PC-9 (cell line): ENCODE measurements around the gene CST9. TPM values are rescaled to one million over a fixed set of nuclear protein-coding genes. Genes with fewer than 3 reads are reported as not detected.
A peak's percentile ranks its signal among the peaks of the same experiment; 100 is the strongest.
"Not testable (repeated sequence)": the region's sequence is repeated elsewhere in the genome, so short reads cannot be mapped to it uniquely, and the experiment has no call there.

Experiments
- BruUV-seq: library from RNA; stranded (reverse); fragments of 400-500 nt; replicated peaks from 2 replicates; lab custom pipeline; 2021; lab: Mats Ljungman, UMichigan
- CTCF ChIA-PET: fragments of 300-600 bp; sonication (Branson Sonifier 250); formaldehyde crosslinking; loops from one replicate; lab custom pipeline; 2022; ENCODE audit warnings: antibody characterized with exemption; lab: Charles Lee
- POLR2A ChIA-PET: fragments of 300-600 bp; sonication (Branson Sonifier 250); formaldehyde crosslinking; loops from one replicate; lab custom pipeline; 2022; ENCODE audit warnings: antibody characterized with exemption; ENCODE audit not compliant: unreplicated experiment; lab: Charles Lee
- DNase-seq, 2 experiments: peaks; one replicate each; pipeline versions ENCODE4 v3.0.0 to v3.0.0-alpha.2; 2015 to 2022; ENCODE audit warnings: mixed read lengths in 1 of 2
- H2AFZ ChIP-seq: fragments of 200-600 bp; sonication (generic); 2 replicates; pipeline ENCODE4 v1.8.1; 2017; ENCODE audit warnings: antibody characterized with exemption
- H3F3A ChIP-seq: fragments of 200-600 bp; sonication (generic); 2 replicates; pipeline ENCODE4 v1.8.1; 2017; ENCODE audit warnings: antibody characterized with exemption, mild to moderate bottlenecking, low read depth; ENCODE audit not compliant: insufficient read depth
- H3K27ac ChIP-seq: fragments of 200-600 bp; sonication (generic); 2 replicates; pipeline ENCODE4 v1.6.1; 2016; ENCODE audit warnings: mixed run types
- H3K27me3 ChIP-seq: fragments of 200-600 bp; sonication (generic); 2 replicates; pipeline ENCODE4 v1.6.1; 2016; ENCODE audit warnings: low read depth, mixed run types; ENCODE audit not compliant: insufficient read depth
- H3K36me3 ChIP-seq: fragments of 200-600 bp; sonication (generic); 2 replicates; pipeline ENCODE4 v1.6.1; 2016; ENCODE audit warnings: low read depth, mixed run types
- H3K4me1 ChIP-seq: fragments of 200-600 bp; sonication (generic); replicated peaks from 2 replicates; pipeline ENCODE4 v1.6.1; 2016; ENCODE audit warnings: mixed run types; ENCODE audit not compliant: insufficient read depth
- H3K4me2 ChIP-seq: fragments of 200-600 bp; sonication (generic); 2 replicates; pipeline ENCODE4 v1.6.1; 2017; ENCODE audit warnings: mixed run types
- H3K4me3 ChIP-seq: fragments of 200-600 bp; sonication (generic); 2 replicates; pipeline ENCODE4 v1.6.1; 2016; ENCODE audit warnings: mixed run types
- H3K79me2 ChIP-seq: fragments of 200-600 bp; sonication (generic); 2 replicates; pipeline ENCODE4 v1.6.1; 2017; ENCODE audit warnings: low read depth, mixed run types
- H3K9me2 ChIP-seq: fragments of 200-600 bp; sonication (generic); 2 replicates; pipeline ENCODE4 v1.8.1; 2017; ENCODE audit warnings: mild to moderate bottlenecking; ENCODE audit not compliant: insufficient read depth
- H3K9me3 ChIP-seq: fragments of 200-600 bp; sonication (generic); 2 replicates; pipeline ENCODE4 v1.8.1; 2016; ENCODE audit warnings: low read depth; ENCODE audit not compliant: insufficient read depth
- H4K20me1 ChIP-seq: fragments of 200-600 bp; sonication (generic); 2 replicates; pipeline ENCODE4 v1.8.1; 2017; ENCODE audit not compliant: insufficient read depth
- EZH2 ChIP-seq: fragments of 200-600 bp; sonication (generic); IDR thresholded peaks from 2 replicates; pipeline ENCODE4 v1.8.0; 2017; ENCODE audit warnings: antibody characterized with exemption, low read depth
- intact Hi-C: fragments of 100-400 bp; cut with micrococcal nuclease; formaldehyde crosslinking; loops from one replicate; pipeline ENCODE4 v1.10.0; 2022; ENCODE audit not compliant: unreplicated experiment
- total RNA-seq: library from RNA; stranded (reverse); gene quantifications from 2 replicates; pipeline ENCODE4 v1.2.3, GENCODE V29; 2021
- TF ChIP-seq, protein P1 (sequence below): fragments of 200-600 bp; sonication (generic); conservative IDR thresholded peaks from 2 replicates; pipeline ENCODE4 v1.6.1; 2017; ENCODE audit warnings: mixed run types, antibody characterized with exemption, mild to moderate bottlenecking, moderate library complexity

The CST9 gene
- total RNA-seq, 1 experiment from 2014 or later: not detected

DNA sequence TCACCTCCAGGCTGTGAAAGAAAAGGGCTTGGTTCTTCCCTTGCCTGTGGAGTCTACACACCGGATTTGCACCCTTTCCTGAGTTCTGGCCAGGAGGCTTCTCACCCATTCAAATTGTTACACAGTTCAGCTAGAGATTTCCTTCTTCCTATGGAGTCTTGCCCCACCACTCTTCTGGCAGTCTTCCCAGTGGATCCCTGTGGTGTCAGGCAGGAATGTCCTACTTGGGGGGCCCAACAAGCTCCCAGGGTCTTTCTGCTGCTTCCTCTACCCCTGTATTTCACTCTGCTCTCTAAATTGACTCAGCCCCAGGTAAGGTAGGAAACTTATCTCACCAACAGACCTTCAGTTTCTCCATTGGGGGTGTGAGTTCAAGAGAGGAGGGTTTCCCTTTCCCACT is 23.4 kb downstream of the CST9 start:
- Histone ChIP-seq H3K9me3 (no peaks in the 10 kb centered on the region), H3K79me2 (no peaks in the 10 kb centered on the region), H3K36me3 (no peaks in the 10 kb centered on the region), H3K4me2 (no peak overlapping the region), H3F3A (no peaks in the 10 kb centered on the region), H3K27ac (no peak overlapping the region), H3K4me1 (no peaks in the 10 kb centered on the region), H4K20me1 (no peaks in the 10 kb centered on the region), H3K27me3 (peaks cover 3% of the 10 kb centered on the region; the same call in 1 of the 2 replicates), H3K9me2 (no peaks in the 10 kb centered on the region), H3K4me3 (no peak overlapping the region), H2AFZ (no peak overlapping the region)
- TF ChIP-seq, protein P1, sequence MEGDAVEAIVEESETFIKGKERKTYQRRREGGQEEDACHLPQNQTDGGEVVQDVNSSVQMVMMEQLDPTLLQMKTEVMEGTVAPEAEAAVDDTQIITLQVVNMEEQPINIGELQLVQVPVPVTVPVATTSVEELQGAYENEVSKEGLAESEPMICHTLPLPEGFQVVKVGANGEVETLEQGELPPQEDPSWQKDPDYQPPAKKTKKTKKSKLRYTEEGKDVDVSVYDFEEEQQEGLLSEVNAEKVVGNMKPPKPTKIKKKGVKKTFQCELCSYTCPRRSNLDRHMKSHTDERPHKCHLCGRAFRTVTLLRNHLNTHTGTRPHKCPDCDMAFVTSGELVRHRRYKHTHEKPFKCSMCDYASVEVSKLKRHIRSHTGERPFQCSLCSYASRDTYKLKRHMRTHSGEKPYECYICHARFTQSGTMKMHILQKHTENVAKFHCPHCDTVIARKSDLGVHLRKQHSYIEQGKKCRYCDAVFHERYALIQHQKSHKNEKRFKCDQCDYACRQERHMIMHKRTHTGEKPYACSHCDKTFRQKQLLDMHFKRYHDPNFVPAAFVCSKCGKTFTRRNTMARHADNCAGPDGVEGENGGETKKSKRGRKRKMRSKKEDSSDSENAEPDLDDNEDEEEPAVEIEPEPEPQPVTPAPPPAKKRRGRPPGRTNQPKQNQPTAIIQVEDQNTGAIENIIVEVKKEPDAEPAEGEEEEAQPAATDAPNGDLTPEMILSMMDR: no peak
- TF ChIP-seq EZH2: no peak
- no peak for DNase-seq
- ChIA-PET POLR2A (interaction anchor here (0.6 kb wide), 1 partner anchor 524 kb away, joined by 4 read pairs; no protein-coding TSS in a partner anchor), CTCF (interaction anchor here (1.4 kb wide), 1 partner anchor 141 kb away, joined by 3 read pairs; no protein-coding TSS in a partner anchor)
- no TSS peak for BruUV-seq
- intact Hi-C loops: no loop called here

DNA sequence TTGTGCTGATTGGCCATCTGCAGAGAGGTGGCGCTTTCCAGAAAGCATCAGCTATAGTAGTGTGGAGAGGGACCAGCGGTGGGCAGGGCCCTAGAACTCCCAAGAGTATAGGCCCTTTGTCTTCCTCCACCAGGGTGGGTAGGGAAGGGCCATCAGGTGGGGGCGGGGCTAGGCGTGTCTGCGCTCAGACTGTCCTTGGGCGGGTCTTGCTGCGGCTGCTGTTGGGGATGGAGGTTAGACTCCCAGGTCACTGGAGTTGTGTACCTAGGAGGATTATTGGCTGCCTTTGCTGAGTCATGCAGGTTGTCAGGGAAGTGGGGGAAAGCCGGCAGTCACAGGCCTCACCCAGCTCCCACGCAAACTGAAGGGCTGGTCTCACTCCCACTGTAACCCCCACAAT is 23.9 kb downstream of the CST9 start:
- H3K4me3 ChIP-seq, DNase-seq, H3K36me3 ChIP-seq, H3K9me3 ChIP-seq, H3K9me2 ChIP-seq, H3K4me2 ChIP-seq, H2AFZ ChIP-seq, H4K20me1 ChIP-seq, H3K79me2 ChIP-seq, H3K4me1 ChIP-seq, H3K27ac ChIP-seq, H3K27me3 ChIP-seq, BruUV-seq, H3F3A ChIP-seq, intact Hi-C loops, CTCF ChIA-PET: not testable (repeated sequence)
- POLR2A ChIA-PET: interaction anchor here (0.6 kb wide), 1 partner anchor 524 kb away, joined by 4 read pairs; no protein-coding TSS in a partner anchor

DNA sequence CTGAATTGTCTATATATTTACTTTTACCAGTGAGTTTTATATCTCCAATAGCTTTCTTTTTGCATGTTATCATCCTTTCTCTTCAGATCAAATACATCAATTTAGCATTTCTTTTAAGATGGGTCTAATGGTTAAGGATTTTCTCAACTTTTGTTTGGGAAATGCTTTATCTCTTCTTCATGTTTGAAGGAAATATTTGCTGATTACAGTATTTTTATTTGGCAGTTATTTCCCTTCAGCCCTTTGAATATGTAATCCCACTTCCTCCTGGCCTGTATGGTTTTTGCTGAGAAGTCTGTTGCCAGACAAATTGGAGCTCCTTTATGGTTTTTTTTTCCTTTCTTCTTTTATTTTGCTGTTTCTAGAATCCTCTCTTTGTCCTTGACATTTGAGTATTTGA is 30.7 kb downstream of the CST9 start:
- Histone ChIP-seq H3K79me2 (no peaks in the 10 kb centered on the region), H3F3A (no peaks in the 10 kb centered on the region), H3K27me3 (peaks cover 5% of the 10 kb centered on the region; the same call in 1 of the 2 replicates), H3K36me3 (no peaks in the 10 kb centered on the region), H3K9me3 (no peaks in the 10 kb centered on the region), H3K9me2 (no peaks in the 10 kb centered on the region), H3K27ac (no peak overlapping the region), H4K20me1 (no peaks in the 10 kb centered on the region), H3K4me3 (no peak overlapping the region), H3K4me1 (no peaks in the 10 kb centered on the region), H2AFZ (no peak overlapping the region), H3K4me2 (no peak overlapping the region)
- BruUV-seq: no TSS peak
- ChIA-PET POLR2A (no interaction called here), CTCF (no interaction called here)
- no peak for DNase-seq
- intact Hi-C loops: no loop called here
- no peak for TF ChIP-seq EZH2
- TF ChIP-seq, protein P1: no peak

DNA sequence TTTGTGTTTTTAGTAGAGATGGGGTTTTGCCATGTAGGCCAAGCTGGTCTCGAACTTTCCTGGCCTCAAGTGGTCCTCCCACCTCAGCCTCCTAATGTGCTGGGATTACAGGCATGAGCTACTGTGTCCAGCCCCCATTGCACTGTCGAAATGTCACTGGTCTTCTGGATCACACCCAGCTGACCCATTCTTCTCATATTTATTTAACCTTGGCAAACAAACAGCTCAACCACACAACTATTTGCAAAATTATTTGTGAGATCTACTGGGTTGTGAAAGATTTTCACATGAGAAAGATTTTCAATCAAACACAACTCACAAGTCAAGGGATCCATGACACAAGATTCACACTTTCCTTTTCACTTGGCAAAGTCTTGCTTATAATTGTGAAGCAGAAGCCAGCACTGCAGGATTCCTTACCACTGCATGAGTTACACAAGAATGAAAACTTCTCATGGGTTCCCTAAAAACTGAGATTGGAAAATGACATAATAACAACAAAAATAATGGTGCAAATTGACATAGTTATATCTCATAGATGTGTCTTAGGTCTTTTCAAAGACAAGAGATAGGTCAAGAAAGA is 35.4 kb downstream of the CST9 start:
- H3K36me3 ChIP-seq: no peaks in the 10 kb centered on the region
- peak in 1 of 2 experiments; percentile 37 for DNase-seq
- H3K27ac ChIP-seq: no peak overlapping the region
- H3K4me3 ChIP-seq: no peak overlapping the region
- BruUV-seq: no TSS peak
- H2AFZ ChIP-seq: no peak overlapping the region
- no peaks in the 10 kb centered on the region for H3K79me2 ChIP-seq
- H4K20me1 ChIP-seq: no peaks in the 10 kb centered on the region
- intact Hi-C loops: no loop called here
- no peak overlapping the region for H3K4me2 ChIP-seq
- H3K9me2 ChIP-seq: no peaks in the 10 kb centered on the region
- H3K27me3 ChIP-seq: no peaks in the 10 kb centered on the region
- H3K4me1 ChIP-seq: no peaks in the 10 kb centered on the region
- no peaks in the 10 kb centered on the region for H3F3A ChIP-seq
- TF ChIP-seq EZH2: no peak
- TF ChIP-seq, protein P1: no peak
- ChIA-PET POLR2A (no interaction called here), CTCF (no interaction called here)
- H3K9me3 ChIP-seq: no peaks in the 10 kb centered on the region
